ENCODE data around the gene ESR1. TPM values are rescaled to one million over a fixed set of nuclear protein-coding genes. Genes with fewer than 3 reads are reported as not detected.

ESR1 gene
- total and polyA plus RNA-seq, 2 donors (not counting 1 experiment from before 2014, with no cell fraction given) = 0.06 to 0.50 TPM

- no peak overlapping the region for H3K4me2 ChIP-seq (ENCODE audit: extremely low read depth, insufficient read depth, low read length)
Measured at GRCh38 chr6:152098683-152099082, 291.2 kb downstream of the ESR1 start.

GRCh38 chr6:152099446-152100182 lies 292.1 kb downstream of the ESR1 start:
- Histone ChIP-seq H3K9ac (ENCODE audit: insufficient read depth, low read length) (no peak overlapping the region), H3K4me2 (ENCODE audit: extremely low read depth, insufficient read depth, low read length) (no peak overlapping the region), H2AFZ (ENCODE audit: low read length) (peak overlapping the region; percentile 49), H3K36me3 (ENCODE audit: control insufficient read depth, insufficient read depth, low read length) (no peaks in the 10 kb centered on the region), H3K27ac (ENCODE audit: insufficient read depth, low read length) (no peak overlapping the region), H4K20me1 (ENCODE audit: control insufficient read depth, extremely low read depth, insufficient read depth, low read length) (no peaks in the 10 kb centered on the region), H3K4me3 (replicated peaks in 1 of 4; ENCODE audit: control extremely low read depth in 1 of 4, insufficient read depth in 1 of 4, low read depth in 3 of 4, low read length in 4 of 4) (no peak overlapping the region), H3K79me2 (ENCODE audit: control insufficient read depth, insufficient read depth, low read length) (no peaks in the 10 kb centered on the region), H3K9me3 (ENCODE audit: control insufficient read depth, insufficient read depth, low read depth, low read length) (peaks cover 2% of the 10 kb centered on the region), H3K4me1 (ENCODE audit: control insufficient read depth, extremely low read depth, insufficient read depth, low read length) (peaks cover 16% of the 10 kb centered on the region), H3K27me3 (ENCODE audit: control insufficient read depth, insufficient read depth, low read length) (no peaks in the 10 kb centered on the region)
- TF ChIP-seq EZH2 (IDR thresholded peaks at IDR 0.05; ENCODE audit: low read length, missing control alignments) (no peak), CTCF (conservative IDR thresholded peaks at IDR 0.05 in 1 of 2, IDR thresholded peaks at IDR 0.05 in 1 of 2; ENCODE audit: low read depth in 1 of 2, low read length in 2 of 2) (no peak)
- DNase-seq (ENCODE audit: low read depth in 2 of 2) = no peak

More at GRCh38 chr6:152098683-152099082, 291.2 kb downstream of the ESR1 start:
- no peaks in the 10 kb centered on the region for H3K36me3 ChIP-seq (ENCODE audit: control insufficient read depth, insufficient read depth, low read length)
- H3K9ac ChIP-seq (ENCODE audit: insufficient read depth, low read length) = no peak overlapping the region
- DNase-seq (ENCODE audit: low read depth in 2 of 2) = no peak
- H4K20me1 ChIP-seq (ENCODE audit: control insufficient read depth, extremely low read depth, insufficient read depth, low read length) = no peaks in the 10 kb centered on the region
- H3K4me3 ChIP-seq (replicated peaks in 1 of 4; ENCODE audit: control extremely low read depth in 1 of 4, insufficient read depth in 1 of 4, low read depth in 3 of 4, low read length in 4 of 4) = no peak overlapping the region
- H3K4me1 ChIP-seq (ENCODE audit: control insufficient read depth, extremely low read depth, insufficient read depth, low read length) = peaks cover 17% of the 10 kb centered on the region
- peaks cover 2% of the 10 kb centered on the region for H3K9me3 ChIP-seq (ENCODE audit: control insufficient read depth, insufficient read depth, low read depth, low read length)
- H3K27ac ChIP-seq (ENCODE audit: insufficient read depth, low read length) = no peak overlapping the region
- no peaks in the 10 kb centered on the region for H3K27me3 ChIP-seq (ENCODE audit: control insufficient read depth, insufficient read depth, low read length)
- TF ChIP-seq CTCF (conservative IDR thresholded peaks at IDR 0.05 in 1 of 2, IDR thresholded peaks at IDR 0.05 in 1 of 2; ENCODE audit: low read depth in 1 of 2, low read length in 2 of 2) (no peak), EZH2 (IDR thresholded peaks at IDR 0.05; ENCODE audit: low read length, missing control alignments) (no peak)
- no peak overlapping the region for H2AFZ ChIP-seq (ENCODE audit: low read length)
- no peaks in the 10 kb centered on the region for H3K79me2 ChIP-seq (ENCODE audit: control insufficient read depth, insufficient read depth, low read length)

- peak overlapping the region; percentile 48 for H3K4me2 ChIP-seq (ENCODE audit: extremely low read depth, insufficient read depth, low read length)
- no peaks in the 10 kb centered on the region for H3K36me3 ChIP-seq (ENCODE audit: control insufficient read depth, insufficient read depth, low read length)
- H3K9ac ChIP-seq (ENCODE audit: insufficient read depth, low read length) = no peak overlapping the region
- H4K20me1 ChIP-seq (ENCODE audit: control insufficient read depth, extremely low read depth, insufficient read depth, low read length) = no peaks in the 10 kb centered on the region
- no peaks in the 10 kb centered on the region for H3K27me3 ChIP-seq (ENCODE audit: control insufficient read depth, insufficient read depth, low read length)
- peak; percentile 40 to 71 for DNase-seq (ENCODE audit: low read depth in 2 of 2)
- H3K27ac ChIP-seq (ENCODE audit: insufficient read depth, low read length) = no peak overlapping the region
- peak overlapping the region; percentile 49 for H2AFZ ChIP-seq (ENCODE audit: low read length)
- H3K4me1 ChIP-seq (ENCODE audit: control insufficient read depth, extremely low read depth, insufficient read depth, low read length) = peaks cover 14% of the 10 kb centered on the region
- peaks cover 2% of the 10 kb centered on the region for H3K9me3 ChIP-seq (ENCODE audit: control insufficient read depth, insufficient read depth, low read depth, low read length)
- H3K4me3 ChIP-seq (replicated peaks in 1 of 4; ENCODE audit: control extremely low read depth in 1 of 4, insufficient read depth in 1 of 4, low read depth in 3 of 4, low read length in 4 of 4) = no peak overlapping the region
- H3K79me2 ChIP-seq (ENCODE audit: control insufficient read depth, insufficient read depth, low read length) = no peaks in the 10 kb centered on the region
- TF ChIP-seq EZH2 (IDR thresholded peaks at IDR 0.05; ENCODE audit: low read length, missing control alignments) (no peak), CTCF (conservative IDR thresholded peaks at IDR 0.05 in 1 of 2, IDR thresholded peaks at IDR 0.05 in 1 of 2; ENCODE audit: low read depth in 1 of 2, low read length in 2 of 2) (no peak)
Measured at GRCh38 chr6:152100183-152100618, 292.7 kb downstream of the ESR1 start.

All from fibroblast of lung (primary cell).